H9 (cell line): ENCODE measurements around the gene FBXO48. TPM values are rescaled to one million over a fixed set of nuclear protein-coding genes. Genes with fewer than 3 reads are reported as not detected.

Experiments used
- DNase-seq: peaks from one replicate; pipeline ENCODE4 v3.0.0-alpha.2; 2017
- H2AFZ ChIP-seq: one replicate; pipeline ENCODE4 v1.6.1; 2013; ENCODE audit warnings: mild to moderate bottlenecking, low read length, control low read depth, moderate library complexity
- H2AK5ac ChIP-seq: 2 replicates; pipeline ENCODE4 v1.6.1; 2013; ENCODE audit warnings: low read length, control low read depth, mixed read lengths; ENCODE audit not compliant: insufficient read length
- H2BK120ac ChIP-seq: one replicate; pipeline ENCODE4 v1.6.1; 2013; ENCODE audit warnings: low read depth, mild to moderate bottlenecking, low read length, control low read depth, inconsistent platforms; ENCODE audit not compliant: poor library complexity, severe bottlenecking
- H2BK12ac ChIP-seq: 2 replicates; pipeline ENCODE4 v1.6.1; 2013; ENCODE audit warnings: low read length, control low read depth, mixed read lengths, low read depth; ENCODE audit not compliant: insufficient read length
- H2BK15ac ChIP-seq: 2 replicates; pipeline ENCODE4 v1.6.1; 2013; ENCODE audit warnings: low read depth, low read length, control low read depth
- H2BK20ac ChIP-seq: one replicate; pipeline ENCODE4 v1.6.1; 2013; ENCODE audit warnings: low read depth, mild to moderate bottlenecking, low read length, control low read depth, inconsistent platforms; ENCODE audit not compliant: poor library complexity, severe bottlenecking
- H2BK5ac ChIP-seq: 2 replicates; pipeline ENCODE4 v1.6.1; 2013; ENCODE audit warnings: low read length, control low read depth, mixed read lengths; ENCODE audit not compliant: insufficient read length
- H3K14ac ChIP-seq: 2 replicates; pipeline ENCODE4 v1.6.1; 2013; ENCODE audit warnings: low read length, control low read depth; ENCODE audit not compliant: insufficient read depth
- H3K18ac ChIP-seq: 2 replicates; pipeline ENCODE4 v1.6.1; 2013; ENCODE audit warnings: low read depth, mild to moderate bottlenecking, mixed read lengths, low read length, control low read depth; ENCODE audit not compliant: insufficient read length
- H3K23ac ChIP-seq: 2 replicates; pipeline ENCODE4 v1.6.1; 2013; ENCODE audit warnings: low read length, control low read depth, mixed read lengths, low read depth; ENCODE audit not compliant: insufficient read length
- H3K23me2 ChIP-seq: 2 replicates; pipeline ENCODE4 v1.6.1; 2013; ENCODE audit warnings: low read depth, mild to moderate bottlenecking, mixed read lengths, low read length, control low read depth; ENCODE audit not compliant: insufficient read length, poor library complexity, severe bottlenecking
- H3K27ac ChIP-seq: 2 replicates; pipeline ENCODE4 v1.5.1; 2013; ENCODE audit warnings: low read length, control low read depth, mixed read lengths, low read depth; ENCODE audit not compliant: insufficient read length
- H3K27me3 ChIP-seq: 2 replicates; pipeline ENCODE4 v1.6.1; 2013; ENCODE audit warnings: low read length, control low read depth, inconsistent platforms; ENCODE audit not compliant: insufficient read depth
- H3K4ac ChIP-seq: 2 replicates; pipeline ENCODE4 v1.6.1; 2013; ENCODE audit warnings: low read depth, mild to moderate bottlenecking, control low read depth, inconsistent platforms, low read length, moderate library complexity
- H3K4me1 ChIP-seq: 2 replicates; pipeline ENCODE4 v1.6.1; 2013; ENCODE audit warnings: low read length, control low read depth, inconsistent platforms; ENCODE audit not compliant: insufficient read depth
- H3K4me2 ChIP-seq: 2 replicates; pipeline ENCODE4 v1.6.1; 2013; ENCODE audit warnings: low read length, control low read depth, mixed read lengths; ENCODE audit not compliant: insufficient read length, insufficient read depth
- H3K56ac ChIP-seq: 2 replicates; pipeline ENCODE4 v1.6.1; 2013; ENCODE audit warnings: low read depth, mild to moderate bottlenecking, mixed read lengths, low read length, control low read depth; ENCODE audit not compliant: insufficient read length
- H3K79me1 ChIP-seq: 2 replicates; pipeline ENCODE4 v1.6.1; 2013; ENCODE audit warnings: low read depth, mild to moderate bottlenecking, moderate library complexity, low read length, control low read depth, inconsistent platforms; ENCODE audit not compliant: insufficient read depth, poor library complexity, severe bottlenecking
- H3K79me2 ChIP-seq: 2 replicates; pipeline ENCODE4 v1.6.1; 2013; ENCODE audit warnings: low read length, control low read depth, inconsistent platforms; ENCODE audit not compliant: insufficient read depth
- H3K9ac ChIP-seq: 2 replicates; pipeline ENCODE4 v1.6.1; 2013; ENCODE audit warnings: low read length, control low read depth, mixed read lengths; ENCODE audit not compliant: insufficient read length; ENCODE audit errors: extremely low read depth
- H3K9me3 ChIP-seq: one replicate; pipeline ENCODE4 v1.6.1; 2013; ENCODE audit warnings: low read depth, low read length, inconsistent platforms; ENCODE audit not compliant: control insufficient read depth
- H3T11ph ChIP-seq: one replicate; pipeline ENCODE4 v1.6.1; 2013; ENCODE audit warnings: mild to moderate bottlenecking, low read length, control low read depth, inconsistent platforms
- H4K20me1 ChIP-seq: one replicate; pipeline ENCODE4 v1.6.1; 2013; ENCODE audit not compliant: control insufficient read depth, insufficient read length, insufficient read depth
- H4K5ac ChIP-seq: 2 replicates; pipeline ENCODE4 v1.6.1; 2013; ENCODE audit warnings: low read depth, mild to moderate bottlenecking, mixed read lengths, low read length, control low read depth; ENCODE audit not compliant: insufficient read length
- H4K8ac ChIP-seq: replicated peaks from 2 replicates; pipeline ENCODE4 v1.6.1; 2013; ENCODE audit warnings: low read length, control low read depth, mixed read lengths, low read depth; ENCODE audit not compliant: insufficient read length
- H4K91ac ChIP-seq: 2 replicates; pipeline ENCODE4 v1.6.1; 2013; ENCODE audit warnings: low read depth, mild to moderate bottlenecking, moderate library complexity, mixed read lengths, low read length, control low read depth; ENCODE audit not compliant: insufficient read length
- H3K27ac Mint-ChIP-seq, 3 experiments: 2 replicates in 2 of 3; 3 replicates in 1 of 3; pipeline ENCODE4 v1.8.0; 2020 to 2021; ENCODE audit warnings: mixed read lengths in 3 of 3, mild to moderate bottlenecking in 1 of 3, moderate library complexity in 1 of 3
- H3K27me3 Mint-ChIP-seq: 2 replicates; pipeline ENCODE4 v1.8.0; 2021; ENCODE audit warnings: low read depth, mild to moderate bottlenecking, moderate library complexity, mixed read lengths
- H3K36me3 Mint-ChIP-seq, 3 experiments: 2 replicates in 2 of 3; 3 replicates in 1 of 3; pipeline ENCODE4 v1.8.0; 2020 to 2021; ENCODE audit warnings: low read depth in 3 of 3, mixed read lengths in 3 of 3; ENCODE audit not compliant: insufficient read depth in 1 of 3
- H3K4me1 Mint-ChIP-seq, 2 experiments: 2 replicates each; pipeline ENCODE4 v1.8.0; 2020; ENCODE audit warnings: mixed read lengths in 2 of 2
- H3K4me3 Mint-ChIP-seq, 2 experiments: 2 replicates in 1 of 2; 3 replicates in 1 of 2; pipeline ENCODE4 v1.8.0; 2020 to 2021; ENCODE audit warnings: mild to moderate bottlenecking in 2 of 2, mixed read lengths in 2 of 2, moderate library complexity in 1 of 2
- H3K9me3 Mint-ChIP-seq, 2 experiments: 2 replicates in 1 of 2; 3 replicates in 1 of 2; pipeline ENCODE4 v1.8.0; 2020; ENCODE audit warnings: mild to moderate bottlenecking in 2 of 2, mixed read lengths in 2 of 2, moderate library complexity in 1 of 2
- WGBS: extraction: QIAGEN DNeasy Blood & Tissue Kit; methylation state at CpG from one replicate; pipeline ENCODE4 v1.1.7; 2013; ENCODE audit warnings: missing lambda C conversion rate, low lambda C conversion rate, mixed read lengths; ENCODE audit not compliant: insufficient read length; ENCODE audit errors: extremely low coverage; 5-methylcytosine and 5-hydroxymethylcytosine counted together
- total RNA-seq: library from RNA; stranded (reverse); gene quantifications from 2 replicates; pipeline ENCODE4 v1.2.1, GENCODE V29; 2021
- TF ChIP-seq, protein P1 (sequence below): fragments of 200-600 bp; sonication (generic); conservative IDR thresholded peaks from 3 replicates; pipeline ENCODE4 v1.8.0; 2021; ENCODE audit warnings: antibody characterized with exemption, mild to moderate bottlenecking

The FBXO48 gene
- total RNA-seq, 1 experiment from 2014 or later = 1.4 TPM

DNA sequence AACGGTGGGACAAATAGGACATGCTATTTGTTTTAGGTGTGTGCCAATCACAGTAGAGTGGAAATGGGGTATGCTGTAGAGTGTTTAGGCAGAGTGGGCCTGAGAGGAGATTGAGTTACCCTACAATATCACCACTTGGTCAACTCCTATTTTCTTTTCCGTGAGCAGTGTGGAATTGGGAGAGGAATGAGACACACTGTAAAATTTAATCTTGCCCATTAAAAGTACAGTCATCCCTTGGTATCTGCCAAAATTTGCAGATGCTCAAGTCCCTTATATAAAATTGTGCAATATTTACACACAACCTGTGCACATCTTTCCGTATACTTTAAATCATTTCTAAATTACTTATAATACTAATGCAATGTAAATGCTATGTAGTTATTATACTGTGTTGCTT, 12.4 kb downstream of the FBXO48 start:
- no peaks in the 10 kb centered on the region for H3K36me3 Mint-ChIP-seq
- Histone ChIP-seq H4K20me1 (no peaks in the 10 kb centered on the region), H2BK120ac (no peak overlapping the region), H3K23me2 (no peaks in the 10 kb centered on the region), H2BK15ac (no peak overlapping the region), H3K27ac (no peak overlapping the region), H3K9me3 (no peaks in the 10 kb centered on the region), H3K4me2 (no peak overlapping the region), H3K23ac (no peak overlapping the region), H2BK5ac (no peak overlapping the region), H4K8ac (no peak overlapping the region), H3K4ac (no peak overlapping the region), H3K14ac (no peak overlapping the region), H3K56ac (no peak overlapping the region), H3K79me2 (no peaks in the 10 kb centered on the region), H2AK5ac (no peak overlapping the region), H3K4me1 (no peaks in the 10 kb centered on the region), H3K9ac (no peak overlapping the region), H3K27me3 (no peaks in the 10 kb centered on the region), H2BK20ac (no peak overlapping the region), H4K5ac (no peak overlapping the region), H3K79me1 (no peaks in the 10 kb centered on the region), H3T11ph (no peak overlapping the region), H3K18ac (no peak overlapping the region), H2BK12ac (no peak overlapping the region), H4K91ac (no peak overlapping the region), H2AFZ (no peak overlapping the region)
- no peak overlapping the region for H3K4me3 Mint-ChIP-seq
- WGBS = no CpG with 5 or more reads among the region's 3 CpGs
- no peak for DNase-seq
- no peak overlapping the region for H3K27ac Mint-ChIP-seq
- TF ChIP-seq, protein P1, sequence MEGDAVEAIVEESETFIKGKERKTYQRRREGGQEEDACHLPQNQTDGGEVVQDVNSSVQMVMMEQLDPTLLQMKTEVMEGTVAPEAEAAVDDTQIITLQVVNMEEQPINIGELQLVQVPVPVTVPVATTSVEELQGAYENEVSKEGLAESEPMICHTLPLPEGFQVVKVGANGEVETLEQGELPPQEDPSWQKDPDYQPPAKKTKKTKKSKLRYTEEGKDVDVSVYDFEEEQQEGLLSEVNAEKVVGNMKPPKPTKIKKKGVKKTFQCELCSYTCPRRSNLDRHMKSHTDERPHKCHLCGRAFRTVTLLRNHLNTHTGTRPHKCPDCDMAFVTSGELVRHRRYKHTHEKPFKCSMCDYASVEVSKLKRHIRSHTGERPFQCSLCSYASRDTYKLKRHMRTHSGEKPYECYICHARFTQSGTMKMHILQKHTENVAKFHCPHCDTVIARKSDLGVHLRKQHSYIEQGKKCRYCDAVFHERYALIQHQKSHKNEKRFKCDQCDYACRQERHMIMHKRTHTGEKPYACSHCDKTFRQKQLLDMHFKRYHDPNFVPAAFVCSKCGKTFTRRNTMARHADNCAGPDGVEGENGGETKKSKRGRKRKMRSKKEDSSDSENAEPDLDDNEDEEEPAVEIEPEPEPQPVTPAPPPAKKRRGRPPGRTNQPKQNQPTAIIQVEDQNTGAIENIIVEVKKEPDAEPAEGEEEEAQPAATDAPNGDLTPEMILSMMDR = no peak
- H3K27me3 Mint-ChIP-seq = no peaks in the 10 kb centered on the region
- no peaks in the 10 kb centered on the region for H3K9me3 Mint-ChIP-seq
- H3K4me1 Mint-ChIP-seq = no peaks in the 10 kb centered on the region
